Activated T-helper 1 cell treated with anti-CD3 and anti-CD28 coated beads, Interleukin-12 subunit alpha, Interleukin-12 subunit beta, Interleukin-2, Interleukin-4 antibody, amounts not matched to agents 30 ng/mL and 10 ng/mL and 1 ng/mL, durations not matched to agents 14 hours and 24 hours and 36 hours (primary cell): ENCODE data around the gene RNF121. TPM values are rescaled to one million over a fixed set of nuclear protein-coding genes. Genes with fewer than 3 reads are reported as not detected.
A peak's percentile ranks its signal among the peaks of the same experiment; 100 is the strongest.

Source experiments
- DNase-seq: peaks from one replicate; pipeline ENCODE4 v3.0.0; 2021; ENCODE audit warnings: low spot score
- H3K27ac Mint-ChIP-seq: one replicate; pipeline ENCODE4 v1.8.0; 2021; ENCODE audit warnings: mild to moderate bottlenecking, mixed read lengths
- H3K27me3 Mint-ChIP-seq: one replicate; pipeline ENCODE4 v1.8.0; 2022; ENCODE audit warnings: mild to moderate bottlenecking, moderate library complexity, mixed read lengths; ENCODE audit not compliant: insufficient read depth
- H3K36me3 Mint-ChIP-seq: one replicate; pipeline ENCODE4 v1.8.0; 2021; ENCODE audit warnings: low read depth, mixed read lengths
- H3K4me1 Mint-ChIP-seq: one replicate; pipeline ENCODE4 v1.8.0; 2021; ENCODE audit warnings: low read depth, mixed read lengths
- H3K4me3 Mint-ChIP-seq: one replicate; pipeline ENCODE4 v1.8.0; 2021; ENCODE audit warnings: mild to moderate bottlenecking, moderate library complexity, mixed read lengths
- H3K9me3 Mint-ChIP-seq: one replicate; pipeline ENCODE4 v1.8.0; 2021; ENCODE audit warnings: mixed read lengths
- intact Hi-C: fragments of 100-400 bp; cut with micrococcal nuclease; formaldehyde crosslinking; loops from one replicate; pipeline ENCODE4 v1.15.1; 2024
- total RNA-seq: library from RNA; stranded (reverse); gene quantifications from 2 replicates; pipeline ENCODE4 v1.2.3, GENCODE V29; 2022

Gene RNF121
- total RNA-seq, 1 donor from 2014 or later = 65.8 TPM

GRCh38 chr11:71917646-71918140, 11.2 kb upstream of the RNF121 start:
- intact Hi-C loops = no loop called here
- no peak for DNase-seq
- no peak overlapping the region for H3K27ac Mint-ChIP-seq

DNA sequence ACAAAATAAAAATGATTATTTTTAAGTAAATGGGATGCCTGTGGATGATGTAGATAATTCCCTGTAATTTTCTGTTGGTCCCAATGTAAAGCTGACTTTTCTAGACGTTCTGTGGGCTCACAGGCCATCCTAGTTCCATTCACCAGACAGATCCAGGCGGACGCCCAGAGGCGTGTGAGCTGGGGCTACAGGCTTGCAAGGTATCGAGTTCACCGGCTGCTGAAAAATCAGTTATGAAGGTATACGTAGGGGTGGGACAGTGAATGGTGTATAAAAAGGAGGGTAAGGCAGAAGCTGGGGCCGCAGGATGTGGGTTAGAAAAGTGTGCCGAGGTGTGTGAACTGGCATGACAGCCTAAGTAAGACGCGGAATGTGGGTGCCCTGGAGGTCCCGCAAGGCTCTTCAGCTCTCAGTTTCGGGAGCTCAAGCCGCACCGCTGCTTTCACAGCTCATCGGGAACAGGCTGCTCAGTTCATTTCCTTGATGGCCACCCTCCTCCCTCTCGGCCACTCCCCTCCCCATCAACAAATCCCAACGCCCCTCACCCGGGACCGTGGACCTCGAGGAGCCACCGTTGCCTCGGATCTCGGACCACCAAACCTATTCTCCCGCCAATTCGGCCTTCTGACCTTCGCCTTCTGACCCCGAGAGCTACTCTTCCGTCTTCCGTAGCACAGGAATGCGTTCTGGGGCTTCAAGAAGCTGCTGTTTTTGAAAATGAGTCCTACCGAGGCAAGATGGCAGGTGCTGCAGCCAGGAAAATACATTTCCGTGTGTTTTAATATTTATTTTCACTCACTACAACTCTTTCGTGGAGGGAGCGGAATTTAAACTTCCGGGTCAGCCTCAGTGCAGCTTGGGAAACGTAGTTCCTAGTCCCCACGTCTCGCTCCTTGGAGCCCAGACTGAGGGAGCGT, 768 bp upstream of the RNF121 start, which contains the start of gene XNDC1N:
XNDC1N (minus strand) TSS at position 775 of the 917 bp plus-strand sequence. CDS start 5,241 bp downstream, outside the sequence.
- intact Hi-C loops = loop anchor here (1.0 to 5.0 kb wide), 9 partner anchors 17 to 476 kb away; partner anchors contain the start of genes ANAPC15, LAMTOR1, LRRC51 and NADSYN1
- H3K27ac Mint-ChIP-seq = peak within 1 kb of the TSS; percentile 95
- H3K27me3 Mint-ChIP-seq = no peaks in the 10 kb centered on the region
- H3K4me3 Mint-ChIP-seq = peak within 1 kb of the TSS; percentile 98
- peaks cover 18% of the 10 kb centered on the region for H3K36me3 Mint-ChIP-seq
- H3K9me3 Mint-ChIP-seq = no peaks in the 10 kb centered on the region
- DNase-seq = peak; percentile 51
- H3K4me1 Mint-ChIP-seq = peaks cover 46% of the 10 kb centered on the region

More at GRCh38 chr11:71917646-71918140, 11.2 kb upstream of the RNF121 start:
- no peaks in the 10 kb centered on the region for H3K9me3 Mint-ChIP-seq
- no peak overlapping the region for H3K4me3 Mint-ChIP-seq
- peaks cover 9% of the 10 kb centered on the region for H3K4me1 Mint-ChIP-seq
- H3K27me3 Mint-ChIP-seq = no peaks in the 10 kb centered on the region
- H3K36me3 Mint-ChIP-seq = peaks cover 40% of the 10 kb centered on the region

DNA sequence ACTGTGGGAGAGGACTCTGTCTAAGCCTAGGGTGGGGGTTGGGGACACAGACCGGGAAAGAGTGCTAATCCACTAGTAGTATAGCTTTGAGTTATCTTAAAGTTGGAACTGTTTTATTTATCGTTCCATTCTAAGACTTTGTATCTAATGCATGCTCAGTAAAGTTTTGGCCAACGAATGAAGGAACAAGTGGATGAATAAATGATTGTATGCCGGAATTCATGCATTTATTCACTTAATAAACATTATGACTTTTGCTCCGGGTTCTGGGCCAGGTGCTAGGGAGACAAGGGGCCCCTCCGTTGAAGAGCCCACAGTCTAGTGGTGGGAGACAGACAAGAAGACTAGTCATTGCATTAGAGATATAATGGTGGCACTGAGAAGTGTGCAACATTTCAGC, 645 bp downstream of the RNF121 start:
- Mint-ChIP-seq H3K27me3 (no peaks in the 10 kb centered on the region), H3K4me1 (peaks cover 57% of the 10 kb centered on the region), H3K9me3 (no peaks in the 10 kb centered on the region), H3K36me3 (peaks cover 20% of the 10 kb centered on the region), H3K27ac (peak overlapping the region; percentile 95), H3K4me3 (peak overlapping the region; percentile 98)
- no peak for DNase-seq
- intact Hi-C loops = loop anchor here (1.0 to 5.0 kb wide), 4 partner anchors 113 to 505 kb away; partner anchors contain the start of genes CLPB, LAMTOR1 and NADSYN1

- peaks cover 59% of the 10 kb centered on the region for H3K4me1 Mint-ChIP-seq
- DNase-seq = no peak
- no peaks in the 10 kb centered on the region for H3K27me3 Mint-ChIP-seq
- no peaks in the 10 kb centered on the region for H3K9me3 Mint-ChIP-seq
- peak overlapping the region; percentile 98 for H3K4me3 Mint-ChIP-seq
- intact Hi-C loops = no loop called here
- H3K27ac Mint-ChIP-seq = peak overlapping the region; percentile 95
- H3K36me3 Mint-ChIP-seq = peaks cover 17% of the 10 kb centered on the region
Measured at GRCh38 chr11:71930556-71931244, 1.9 kb downstream of the RNF121 start.

- H3K9me3 Mint-ChIP-seq = no peaks in the 10 kb centered on the region
- peaks cover 59% of the 10 kb centered on the region for H3K4me1 Mint-ChIP-seq
- H3K27ac Mint-ChIP-seq = peak overlapping the region; percentile 69
- no peaks in the 10 kb centered on the region for H3K27me3 Mint-ChIP-seq
- H3K4me3 Mint-ChIP-seq = peak overlapping the region; percentile 98
- no peak for DNase-seq
- H3K36me3 Mint-ChIP-seq = peaks cover 17% of the 10 kb centered on the region
- intact Hi-C loops = no loop called here
Measured at GRCh38 chr11:71931245-71931602, 2.4 kb downstream of the RNF121 start.

DNA sequence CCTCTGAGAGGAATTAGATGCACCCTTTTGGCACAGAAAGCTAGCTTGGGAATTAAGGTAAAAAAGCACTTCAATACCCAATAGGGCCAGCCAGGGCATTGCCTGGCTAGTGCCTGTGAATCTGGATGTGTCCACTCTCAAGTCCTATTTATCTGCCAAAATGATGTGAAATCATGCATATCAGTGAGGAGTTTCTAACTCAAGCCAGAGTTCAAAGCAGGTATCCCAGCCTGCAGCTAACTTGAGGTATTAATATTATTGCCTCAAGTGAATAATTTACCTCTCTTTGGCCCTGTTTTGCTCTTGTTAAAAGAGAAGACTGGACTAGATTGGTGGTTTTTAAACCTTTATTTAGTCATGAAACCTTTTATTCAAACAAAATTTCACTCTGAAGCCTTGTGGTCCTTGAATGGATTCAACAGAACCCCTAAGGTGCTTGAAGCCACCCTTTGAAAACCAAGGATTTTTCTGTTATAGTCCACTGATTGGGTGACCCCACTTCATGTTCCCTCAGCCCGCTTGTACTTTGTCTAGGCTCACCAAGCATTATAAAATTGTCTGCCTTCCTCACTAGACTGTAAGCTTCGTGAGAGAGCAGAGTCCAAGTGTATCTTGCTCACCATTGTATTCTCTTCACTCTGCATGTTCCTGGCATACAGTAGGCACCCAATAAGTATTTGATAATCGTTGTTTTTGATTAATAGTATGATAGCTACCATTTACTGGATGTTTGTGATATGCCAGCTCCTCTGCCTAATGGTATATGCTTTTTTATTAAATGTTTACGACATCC, 4.5 kb downstream of the RNF121 start:
- peaks cover 21% of the 10 kb centered on the region for H3K36me3 Mint-ChIP-seq
- H3K4me3 Mint-ChIP-seq = no peak overlapping the region
- intact Hi-C loops = no loop called here
- no peak overlapping the region for H3K27ac Mint-ChIP-seq
- peaks cover 59% of the 10 kb centered on the region for H3K4me1 Mint-ChIP-seq
- DNase-seq = no peak
- H3K9me3 Mint-ChIP-seq = no peaks in the 10 kb centered on the region
- H3K27me3 Mint-ChIP-seq = no peaks in the 10 kb centered on the region

DNA sequence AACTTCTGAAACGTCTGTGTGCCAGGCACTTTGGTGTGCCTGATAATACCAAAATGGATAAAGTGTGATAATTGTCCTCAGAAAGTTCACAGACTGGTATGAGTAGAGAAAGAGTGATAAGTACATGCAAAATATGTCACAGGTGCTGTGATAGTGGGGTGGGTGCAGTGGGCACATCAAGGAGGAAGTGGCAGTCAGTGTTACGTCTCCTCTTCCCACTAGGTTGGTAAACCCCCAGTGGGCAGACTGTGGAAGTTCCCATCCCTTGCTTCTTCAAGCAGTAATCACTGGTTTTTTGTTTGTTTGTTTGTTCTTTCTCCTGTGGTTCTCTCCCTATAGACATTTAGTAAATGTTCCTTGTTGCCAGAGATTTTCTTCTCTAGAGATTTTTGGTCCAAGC, 5.4 kb downstream of the RNF121 start:
- peaks cover 55% of the 10 kb centered on the region for H3K4me1 Mint-ChIP-seq
- H3K27me3 Mint-ChIP-seq = no peaks in the 10 kb centered on the region
- H3K27ac Mint-ChIP-seq = peak overlapping the region; percentile 51
- peaks cover 22% of the 10 kb centered on the region for H3K36me3 Mint-ChIP-seq
- intact Hi-C loops = no loop called here
- DNase-seq = no peak
- no peaks in the 10 kb centered on the region for H3K9me3 Mint-ChIP-seq
- peak overlapping the region; percentile 9 for H3K4me3 Mint-ChIP-seq

DNA sequence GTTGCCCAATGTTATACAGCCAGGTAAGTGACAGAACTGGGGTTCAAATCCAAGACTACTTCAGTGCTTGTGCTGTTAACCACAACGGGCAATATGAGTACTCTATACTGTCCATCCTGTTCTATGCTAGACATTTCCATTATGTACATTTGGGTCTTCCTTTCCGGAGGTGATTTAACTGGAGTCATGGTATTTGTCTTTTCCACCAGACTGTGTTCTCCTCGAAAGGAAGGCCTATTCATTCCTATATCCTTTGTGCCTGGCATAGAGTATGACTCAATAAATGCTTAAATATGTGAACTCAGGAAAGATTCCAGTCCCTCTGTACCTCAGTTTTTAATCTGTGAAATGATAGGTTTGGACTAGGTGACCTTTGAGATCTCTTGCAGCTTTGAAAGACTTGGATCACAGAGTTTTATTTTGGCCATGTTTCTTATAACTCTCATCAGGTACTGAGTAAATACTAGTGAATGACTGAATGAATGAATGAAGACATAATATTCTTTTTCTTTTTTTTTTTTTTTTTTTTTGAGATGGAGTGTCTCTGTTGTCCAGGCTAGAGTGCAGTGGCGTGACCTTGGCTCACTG, 6.6 kb downstream of the RNF121 start:
- Mint-ChIP-seq H3K4me1 (peaks cover 47% of the 10 kb centered on the region), H3K27ac (no peak overlapping the region), H3K4me3 (no peak overlapping the region), H3K27me3 (no peaks in the 10 kb centered on the region), H3K36me3 (peaks cover 17% of the 10 kb centered on the region), H3K9me3 (no peaks in the 10 kb centered on the region)
- DNase-seq = no peak
- intact Hi-C loops = no loop called here

DNA sequence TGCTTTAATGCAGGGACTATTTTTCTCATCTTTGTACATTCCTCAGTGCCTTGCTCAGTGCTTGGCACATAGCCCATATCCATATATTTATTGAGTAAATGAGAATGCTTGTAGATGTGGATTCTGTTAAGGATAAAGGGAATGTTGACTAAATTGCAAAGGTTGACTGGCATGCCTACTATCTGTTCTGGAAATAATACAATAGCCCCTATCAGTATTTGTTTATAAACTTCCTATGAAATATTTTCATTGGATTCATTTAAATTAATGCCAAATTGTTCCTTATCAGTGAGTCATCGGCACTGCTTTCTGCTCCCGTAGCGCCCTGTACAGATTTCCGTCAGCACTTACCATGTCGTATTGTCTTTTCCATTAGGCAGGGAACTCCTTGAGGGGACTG, 8.0 kb downstream of the RNF121 start:
- Mint-ChIP-seq H3K27me3 (no peaks in the 10 kb centered on the region), H3K4me3 (no peak overlapping the region), H3K27ac (no peak overlapping the region), H3K9me3 (no peaks in the 10 kb centered on the region), H3K4me1 (peaks cover 33% of the 10 kb centered on the region), H3K36me3 (peaks cover 13% of the 10 kb centered on the region)
- DNase-seq = no peak
- intact Hi-C loops = no loop called here

- intact Hi-C loops = no loop called here
Measured at GRCh38 chr11:71937826-71938225, 9.0 kb downstream of the RNF121 start.

GRCh38 chr11:71940561-71941219, 11.8 kb downstream of the RNF121 start:
- peaks cover 24% of the 10 kb centered on the region for H3K4me1 Mint-ChIP-seq
- intact Hi-C loops = no loop called here

More at GRCh38 chr11:71937826-71938225, 9.0 kb downstream of the RNF121 start:
- Mint-ChIP-seq H3K4me3 (no peak overlapping the region), H3K9me3 (no peaks in the 10 kb centered on the region), H3K27me3 (no peaks in the 10 kb centered on the region), H3K36me3 (peaks cover 13% of the 10 kb centered on the region), H3K4me1 (peaks cover 27% of the 10 kb centered on the region), H3K27ac (no peak overlapping the region)
- no peak for DNase-seq

More at GRCh38 chr11:71940561-71941219, 11.8 kb downstream of the RNF121 start:
- no peak for DNase-seq
- peaks cover 15% of the 10 kb centered on the region for H3K36me3 Mint-ChIP-seq
- no peaks in the 10 kb centered on the region for H3K9me3 Mint-ChIP-seq
- H3K27me3 Mint-ChIP-seq = no peaks in the 10 kb centered on the region
- H3K4me3 Mint-ChIP-seq = no peak overlapping the region
- H3K27ac Mint-ChIP-seq = no peak overlapping the region
